ENCODE measurements around the gene RFX8. TPM values are rescaled to one million over a fixed set of nuclear protein-coding genes. Genes with fewer than 3 reads are reported as not detected.

RFX8 gene
- total and polyA plus RNA-seq, 2 of the 13 experiments (the other 11 are each of a cell fraction or from before 2014, with no cell fraction given) = not detected

DNA sequence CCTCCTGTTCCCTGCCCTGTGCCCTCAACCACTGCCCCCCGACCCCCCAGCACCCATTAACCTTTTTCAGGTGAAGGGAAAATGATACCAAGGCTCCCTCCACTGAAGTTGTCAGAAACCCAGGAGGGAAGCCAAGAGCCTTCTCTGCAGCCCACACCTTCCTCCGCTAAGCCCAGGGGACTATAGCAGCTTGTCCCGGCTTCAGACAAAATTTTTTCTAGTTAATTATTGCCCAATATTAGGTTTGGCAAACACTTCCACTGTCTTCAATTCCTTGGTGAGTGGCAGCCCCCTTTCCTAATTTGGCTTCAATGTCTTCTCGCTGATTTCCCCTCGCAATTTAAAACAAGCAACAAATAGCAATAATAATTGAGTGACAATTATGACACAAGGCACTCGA, 23.9 kb downstream of the RFX8 start:
- no TSS peak for BruUV-seq (replicated peaks)
- Histone ChIP-seq H3K4me2 (ENCODE audit: low read depth, low read length) (no peak overlapping the region), H3K36me3 (replicated peaks in 1 of 2; ENCODE audit: control insufficient read depth in 1 of 2, insufficient read depth in 2 of 2, low read length in 2 of 2) (no peaks in the 10 kb centered on the region), H3K27ac (ENCODE audit: extremely low read length, insufficient read depth, low read length) (no peak overlapping the region), H2AFZ (ENCODE audit: low read length) (no peak overlapping the region), H4K20me1 (ENCODE audit: insufficient read depth, low read length) (no peaks in the 10 kb centered on the region), H3K9ac (ENCODE audit: insufficient read depth, low read depth, low read length) (no peak overlapping the region), H3K4me1 (ENCODE audit: insufficient read depth, low read length) (peaks cover 8% of the 10 kb centered on the region; the same call in 1 of the 2 replicates), H3K4me3 (replicated peaks in 1 of 3; ENCODE audit: insufficient read depth in 1 of 3, low read depth in 2 of 3, low read length in 3 of 3) (no peak overlapping the region), H3K27me3 (ENCODE audit: control insufficient read depth in 1 of 2, insufficient read depth in 2 of 2, low read length in 2 of 2) (peaks cover 2 to 22% of the 10 kb centered on the region in 2 experiments; a peak in 4 of 5 replicates), H3K9me3 (ENCODE audit: low read length) (no peaks in the 10 kb centered on the region), H3K79me2 (ENCODE audit: insufficient read depth, low read length) (no peaks in the 10 kb centered on the region)
- ATAC-seq = peak; percentile 54
- CTCF ChIA-PET (ENCODE audit: low intra/inter-chr PET ratio, low total read pairs) = no interaction called here
- in situ Hi-C loops (cut with HindIII; ENCODE audit: extremely low pct_ligation_motif_present, low pct_unique_long_range_greater_than_20kb) (no loop called here), intact Hi-C loops (cut with micrococcal nuclease; ENCODE audit: unreplicated experiment) (no loop called here)
- POLR2A ChIA-PET = no interaction called here
- DNase-seq (ENCODE audit: low spot score) = no peak
- FAIRE-seq = no peak
- WGBS (ENCODE audit: low lambda C conversion rate) = 27% methylated on average over 6 of the region's 6 CpGs
- TF ChIP-seq, protein P1, sequence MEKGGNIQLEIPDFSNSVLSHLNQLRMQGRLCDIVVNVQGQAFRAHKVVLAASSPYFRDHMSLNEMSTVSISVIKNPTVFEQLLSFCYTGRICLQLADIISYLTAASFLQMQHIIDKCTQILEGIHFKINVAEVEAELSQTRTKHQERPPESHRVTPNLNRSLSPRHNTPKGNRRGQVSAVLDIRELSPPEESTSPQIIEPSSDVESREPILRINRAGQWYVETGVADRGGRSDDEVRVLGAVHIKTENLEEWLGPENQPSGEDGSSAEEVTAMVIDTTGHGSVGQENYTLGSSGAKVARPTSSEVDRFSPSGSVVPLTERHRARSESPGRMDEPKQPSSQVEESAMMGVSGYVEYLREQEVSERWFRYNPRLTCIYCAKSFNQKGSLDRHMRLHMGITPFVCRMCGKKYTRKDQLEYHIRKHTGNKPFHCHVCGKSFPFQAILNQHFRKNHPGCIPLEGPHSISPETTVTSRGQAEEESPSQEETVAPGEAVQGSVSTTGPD (CRISPR knock-in tag; IDR thresholded peaks at IDR 0.05) = no peak
- TF ChIP-seq CHCHD3 (CRISPR knock-in tag; IDR thresholded peaks at IDR 0.05) (no peak), CAMTA2 (CRISPR knock-in tag; IDR thresholded peaks at IDR 0.05; ENCODE audit: borderline replicate concordance) (no peak), CEBPB (IDR thresholded peaks at IDR 0.05; ENCODE audit: borderline replicate concordance, low read depth, low read length) (peak; percentile 69), CCDC6 (CRISPR knock-in tag; IDR thresholded peaks at IDR 0.05) (no peak), EEA1 (CRISPR knock-in tag; IDR thresholded peaks at IDR 0.05; ENCODE audit: borderline replicate concordance) (no peak), SRF (IDR thresholded peaks at IDR 0.05; ENCODE audit: low read depth, low read length) (peak; percentile 13; the same call in 1 of the 2 replicates), SRY (CRISPR knock-in tag; IDR thresholded peaks at IDR 0.05) (no peak)
- TF ChIP-seq, protein P2, sequence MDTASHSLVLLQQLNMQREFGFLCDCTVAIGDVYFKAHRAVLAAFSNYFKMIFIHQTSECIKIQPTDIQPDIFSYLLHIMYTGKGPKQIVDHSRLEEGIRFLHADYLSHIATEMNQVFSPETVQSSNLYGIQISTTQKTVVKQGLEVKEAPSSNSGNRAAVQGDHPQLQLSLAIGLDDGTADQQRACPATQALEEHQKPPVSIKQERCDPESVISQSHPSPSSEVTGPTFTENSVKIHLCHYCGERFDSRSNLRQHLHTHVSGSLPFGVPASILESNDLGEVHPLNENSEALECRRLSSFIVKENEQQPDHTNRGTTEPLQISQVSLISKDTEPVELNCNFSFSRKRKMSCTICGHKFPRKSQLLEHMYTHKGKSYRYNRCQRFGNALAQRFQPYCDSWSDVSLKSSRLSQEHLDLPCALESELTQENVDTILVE (CRISPR knock-in tag; IDR thresholded peaks at IDR 0.05) = no peak
